ENCODE measurements around the gene HOMER2.
"Not testable (repeated sequence)": the region's sequence is repeated elsewhere in the genome, so short reads cannot be mapped to it uniquely, and the experiment has no call there.

Gene HOMER2

GRCh38 chr15:82952158-82953081 is at the start of gene HOMER2:
TSS of gene HOMER2 (minus strand) at chr15:82952720. CDS start at chr15:82952535, 185 bp downstream.
- DNase-seq, result peak; percentile 3 to 29

DNA sequence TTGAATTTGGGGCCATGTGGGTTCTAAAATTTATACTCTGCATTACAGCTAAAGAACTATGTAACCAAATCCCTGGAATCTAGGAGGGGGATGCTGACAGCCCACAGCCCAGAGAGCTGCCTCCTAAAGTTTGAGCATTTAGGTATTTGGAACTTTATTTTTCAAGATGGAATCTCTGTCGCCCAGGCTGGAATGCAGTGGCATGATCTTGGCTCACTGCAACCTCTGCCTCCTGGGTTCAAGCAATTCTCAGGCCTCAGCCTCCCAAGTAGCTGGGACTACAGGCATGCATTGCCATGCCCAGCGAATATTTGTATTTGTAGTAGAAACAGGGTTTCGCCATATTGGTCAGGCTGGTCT is 48.1 kb upstream of the HOMER2 start:
- DNase-seq, result not testable (repeated sequence)

- DNase-seq, result peak; percentile 85 to 86
These were observed 47.6 kb upstream of the HOMER2 start for GRCh38 chr15:82999905-83000671.

DNA sequence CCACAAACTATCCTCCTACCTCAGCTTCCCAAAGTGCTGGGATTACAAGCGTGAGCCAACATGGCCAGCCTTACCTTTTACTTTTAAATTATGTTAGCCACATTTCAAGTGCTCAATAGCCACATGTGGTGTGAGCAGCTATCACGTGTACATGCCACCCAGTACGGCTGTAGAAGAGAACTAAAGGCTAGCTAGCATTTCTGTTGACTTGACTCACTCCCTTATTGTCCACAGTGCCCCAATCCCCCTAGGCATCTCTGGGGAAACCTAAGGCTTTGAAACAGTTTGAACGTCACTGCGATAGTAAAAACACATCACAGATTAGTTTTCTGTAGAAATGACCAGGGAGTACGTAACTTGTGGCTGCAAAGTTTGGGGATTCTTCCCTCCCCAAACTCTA is 46.9 kb upstream of the HOMER2 start:
- no peak for DNase-seq

DNA sequence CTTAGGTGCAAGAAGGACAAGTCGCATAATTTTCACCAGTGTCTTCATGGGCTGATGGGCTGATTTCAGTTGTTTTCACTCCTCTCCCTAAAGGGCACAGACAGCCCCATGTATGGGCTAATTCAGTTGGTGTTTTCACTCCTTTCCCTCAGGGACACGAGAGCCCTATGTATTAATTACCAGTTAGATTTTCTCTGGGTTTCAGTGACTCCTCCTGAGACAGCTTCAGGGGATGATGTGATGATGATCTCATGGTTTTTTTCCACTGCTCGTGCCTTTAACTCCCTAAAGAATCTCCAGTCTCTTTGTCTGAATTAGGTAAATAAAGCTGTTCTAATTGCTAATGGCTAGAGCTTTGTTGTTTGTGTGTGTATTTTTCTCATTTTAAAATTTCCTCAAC is 43.4 kb upstream of the HOMER2 start:
- DNase-seq, result no peak

DNA sequence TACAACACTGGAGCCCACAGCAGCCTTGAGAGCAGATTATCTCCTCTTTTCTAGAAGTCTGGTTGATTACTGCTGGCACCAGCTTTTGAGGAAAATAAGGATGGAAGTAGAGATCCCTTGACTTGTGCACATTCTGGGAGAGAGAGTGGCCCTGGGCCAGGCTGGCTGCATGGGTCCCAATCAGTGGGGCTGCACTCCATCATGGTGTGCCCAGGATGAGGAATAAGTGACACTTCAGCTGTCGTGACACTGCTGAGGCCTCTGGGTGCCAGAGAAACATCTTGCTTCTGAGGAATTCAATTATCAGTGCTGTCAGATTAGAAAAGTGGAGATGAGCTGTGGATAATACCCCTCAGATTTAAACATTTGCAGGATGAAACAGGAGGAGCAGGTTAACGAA is 42.6 kb upstream of the HOMER2 start:
- no peak for DNase-seq

GRCh38 chr15:82993144-82993543 is 40.6 kb upstream of the HOMER2 start:
- DNase-seq, result no peak

DNA sequence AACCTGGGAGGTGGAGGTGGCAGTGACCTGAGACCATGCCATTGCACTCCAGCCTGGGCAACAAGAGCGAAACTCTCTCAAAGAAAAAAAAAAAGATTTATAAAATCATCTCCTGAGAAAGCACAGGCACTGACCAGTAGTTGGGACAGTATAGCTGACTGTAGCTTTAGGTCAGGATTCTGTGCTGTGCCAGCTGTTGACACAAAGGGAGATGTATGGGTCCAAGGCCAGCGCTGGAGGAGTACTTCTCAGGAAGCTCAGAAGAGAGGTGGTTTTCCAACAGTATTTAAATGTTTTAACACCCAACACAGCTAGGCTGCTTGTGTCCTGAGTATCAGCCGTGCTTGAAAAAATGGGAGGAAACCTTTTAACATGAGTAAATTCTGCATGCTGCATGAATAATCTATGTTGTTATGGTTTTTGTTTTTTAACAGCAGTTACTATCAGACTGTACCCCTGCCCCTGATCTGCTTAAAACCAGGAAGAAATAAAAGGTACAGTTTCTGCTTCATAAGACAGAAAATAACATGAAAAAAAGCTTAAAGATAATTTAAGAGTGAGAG is 40.0 kb upstream of the HOMER2 start:
- no peak for DNase-seq

- peak; percentile 31 to 59 for DNase-seq
These were observed 33.9 kb upstream of the HOMER2 start for GRCh38 chr15:82986442-82986780.

DNA sequence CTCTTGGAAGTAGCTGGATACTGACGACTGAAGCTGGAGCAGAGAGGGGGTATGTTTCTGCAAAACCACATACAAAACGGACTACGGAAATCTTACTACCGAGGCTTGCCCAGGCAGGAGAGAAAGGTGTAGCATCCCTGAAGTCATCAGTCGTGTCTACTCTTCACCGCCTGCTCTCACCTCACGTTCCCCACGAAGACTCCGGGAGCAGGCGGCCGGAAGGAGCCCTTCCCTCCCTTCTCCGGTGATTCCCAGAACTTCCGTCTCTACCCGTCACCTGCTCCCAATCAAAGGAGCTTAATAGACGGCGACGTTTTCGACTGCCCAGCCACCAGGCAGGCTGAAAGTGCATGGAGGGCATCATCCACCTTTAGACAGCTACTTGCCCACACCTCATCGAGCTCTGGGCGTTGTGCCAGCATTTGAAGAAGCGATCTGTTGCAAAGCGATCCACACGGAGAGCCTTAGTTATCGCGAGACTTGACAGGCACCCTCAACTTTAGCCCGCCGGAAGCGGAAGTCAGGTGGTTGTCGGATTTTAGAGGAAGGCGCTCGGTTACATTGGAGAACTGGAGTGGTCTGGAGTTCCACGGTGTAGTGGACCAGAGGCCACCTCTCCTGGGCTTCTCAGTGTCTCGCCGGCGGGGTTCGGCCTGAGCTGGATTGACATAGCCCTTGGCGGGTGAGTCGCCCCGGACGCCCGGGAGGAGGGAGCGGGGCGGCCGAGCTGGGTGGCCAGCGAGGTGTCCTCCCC is 33.3 kb upstream of the HOMER2 start, which contains the start of gene RAMAC:
Gene RAMAC (plus strand): TSS at position 523 of the 754 bp plus-strand sequence. CDS start 2,809 bp downstream, outside the sequence.
- peak; percentile 94 to 95 for DNase-seq

GRCh38 chr15:82980981-82981380 is 28.5 kb upstream of the HOMER2 start:
- no peak for DNase-seq

DNA sequence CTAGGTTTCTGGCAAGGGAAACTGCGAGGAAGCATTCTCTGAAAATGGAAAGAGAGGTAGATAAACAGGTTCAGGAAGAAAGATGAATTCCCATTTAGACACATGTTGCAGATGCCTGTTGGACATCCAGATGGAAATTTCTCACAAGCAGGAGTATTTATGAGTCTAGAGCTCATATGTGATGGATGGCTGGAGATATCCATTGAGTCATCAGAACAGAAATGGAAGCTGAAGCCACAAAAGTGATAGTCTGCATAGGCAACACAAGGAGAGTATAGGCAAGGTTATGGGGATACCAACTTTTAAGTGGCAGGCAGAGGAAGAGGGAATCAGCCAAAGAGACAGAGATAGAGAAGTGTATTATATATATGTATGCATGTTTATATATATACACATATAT is 27.2 kb upstream of the HOMER2 start:
- DNase-seq, result no peak

DNA sequence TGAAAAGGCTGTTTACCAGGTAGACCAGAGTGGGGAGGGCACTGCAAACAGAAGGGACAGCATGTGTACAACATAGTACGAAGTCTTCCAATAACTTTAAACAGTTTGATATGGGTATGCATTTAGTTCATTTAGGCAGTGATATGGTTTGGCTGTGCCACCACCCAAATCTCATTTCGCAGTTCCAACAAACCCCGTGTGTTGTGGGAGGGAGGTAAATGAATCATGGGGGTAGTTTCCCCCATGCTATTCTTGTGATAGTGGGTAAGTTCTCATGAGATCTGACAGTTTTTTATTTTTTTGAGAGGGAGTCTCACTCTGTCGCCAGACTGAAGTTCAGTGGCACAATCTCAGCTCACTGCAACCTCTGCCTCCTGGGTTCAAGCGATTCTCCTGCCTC is 25.9 kb upstream of the HOMER2 start:
- no peak for DNase-seq

DNA sequence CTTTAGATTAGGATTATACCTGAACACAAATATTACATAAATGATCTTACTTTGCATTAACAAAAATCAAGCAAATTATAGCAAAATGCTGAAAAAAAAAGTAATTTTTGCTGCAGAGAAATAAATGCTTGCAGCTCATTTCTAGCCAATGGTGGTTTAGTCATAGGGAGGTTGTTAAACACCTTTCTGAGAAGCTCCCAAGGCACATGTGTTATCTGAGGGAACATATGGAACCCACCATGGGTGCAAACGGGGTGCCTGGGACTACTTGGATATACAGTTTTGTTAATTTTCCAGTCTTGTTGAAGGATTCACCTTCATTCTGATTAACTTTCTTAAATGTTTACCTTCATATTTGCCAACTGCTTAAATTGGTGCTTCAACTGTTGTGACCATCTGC is 24.6 kb upstream of the HOMER2 start:
- DNase-seq, result no peak

- no peak for DNase-seq
These were observed 20.5 kb upstream of the HOMER2 start for GRCh38 chr15:82972990-82973389.

DNA sequence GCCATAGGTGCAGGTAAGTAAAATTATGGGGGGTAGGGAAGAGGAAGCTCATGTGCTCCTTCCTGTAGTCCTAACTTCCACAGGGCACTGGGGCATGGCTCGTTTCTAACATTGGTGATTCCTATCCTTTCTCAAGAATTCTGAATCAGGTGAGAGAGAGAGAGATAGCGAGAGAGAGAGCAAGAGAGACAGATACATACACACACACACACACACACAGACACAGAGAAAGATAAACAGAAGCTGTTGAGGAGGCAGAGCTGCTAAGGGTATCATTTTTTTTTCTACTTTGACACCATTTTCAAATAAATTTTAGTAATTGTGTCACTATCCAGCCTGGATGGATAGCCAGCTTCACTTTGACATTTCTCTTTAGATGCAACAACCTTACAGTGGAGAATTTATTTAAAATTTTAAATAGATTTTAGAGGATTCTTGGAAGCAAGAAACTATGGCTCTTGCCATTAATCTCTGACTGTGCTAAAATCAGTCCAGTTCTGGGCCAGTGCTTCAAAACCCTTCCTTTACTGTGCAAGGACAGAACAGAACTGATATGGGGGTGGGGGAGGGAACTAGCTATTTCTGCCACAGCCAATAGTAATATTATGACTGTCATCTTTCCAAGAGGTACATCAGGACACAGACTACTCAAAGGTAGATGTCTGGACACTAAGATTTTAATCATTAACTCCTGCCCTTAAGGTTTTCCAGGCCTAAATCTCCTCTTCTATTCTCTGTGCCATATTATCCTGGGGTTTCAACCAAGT is 18.9 kb upstream of the HOMER2 start:
- DNase-seq, result no peak

- DNase-seq, result no peak
These were observed 18.2 kb upstream of the HOMER2 start for GRCh38 chr15:82970696-82971095.

- no peak for DNase-seq
These were observed 17.7 kb upstream of the HOMER2 start for GRCh38 chr15:82970078-82970686.

DNA sequence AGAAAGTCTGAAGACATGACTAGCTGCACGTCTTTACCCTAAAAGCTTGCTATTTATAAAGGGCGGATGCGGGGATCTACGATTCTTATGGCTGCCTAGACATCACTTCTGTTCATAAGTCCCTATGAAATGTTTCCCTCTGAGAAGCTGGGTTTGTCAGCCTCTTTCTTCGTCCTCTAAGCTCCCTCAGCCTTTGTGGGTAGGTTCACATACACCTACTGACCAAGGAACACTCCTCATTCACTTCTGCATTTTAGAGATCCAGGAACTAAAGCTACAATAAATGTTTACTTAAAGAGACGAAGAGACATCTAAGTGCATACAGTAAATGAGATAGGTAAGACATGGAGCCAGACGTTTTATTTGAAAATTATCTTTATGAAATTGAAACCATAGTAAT is 16.8 kb upstream of the HOMER2 start:
- DNase-seq, result no peak

- DNase-seq, result peak in 1 of 2 experiments; percentile 7
These were observed 15.5 kb upstream of the HOMER2 start for GRCh38 chr15:82968066-82968465.

DNA sequence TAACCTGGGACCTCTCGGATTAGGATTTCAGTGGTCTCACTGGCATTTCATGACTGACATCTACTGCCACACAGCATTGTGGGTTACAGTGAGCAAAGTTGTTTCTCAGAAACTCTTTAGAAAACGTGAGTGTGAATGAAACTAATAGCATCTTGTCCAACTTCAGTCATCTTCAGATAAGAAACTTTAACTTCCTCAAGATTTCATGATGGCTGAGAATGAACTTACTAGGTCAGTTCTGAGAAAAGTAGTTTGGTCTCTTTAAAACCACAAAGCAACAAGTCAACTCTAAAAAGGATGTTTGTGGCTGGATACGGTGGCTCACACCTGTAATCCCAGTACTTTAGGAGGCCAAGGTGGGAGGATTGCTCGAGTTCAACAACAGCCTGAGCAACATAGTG is 14.2 kb upstream of the HOMER2 start:
- DNase-seq, result no peak

DNA sequence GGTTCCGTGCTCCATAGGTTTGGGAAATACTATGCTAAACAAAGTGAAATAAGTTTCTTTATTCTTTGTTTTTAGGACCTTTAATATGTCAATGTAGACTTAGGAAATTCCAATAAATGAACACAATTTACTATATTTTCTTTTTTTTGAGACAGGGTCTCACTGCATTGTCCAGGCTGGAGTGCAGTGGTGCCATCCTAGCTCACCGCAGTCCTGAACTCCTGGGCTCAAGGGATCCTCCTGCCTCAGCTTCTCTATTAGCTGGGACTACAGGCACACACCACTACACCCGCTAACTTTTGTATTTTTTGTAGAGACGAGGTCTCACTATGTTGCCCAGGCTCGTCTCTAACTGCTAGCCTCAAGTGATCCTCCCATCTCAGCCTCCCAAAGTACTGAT is 12.4 kb upstream of the HOMER2 start:
- DNase-seq, result no peak
